Osteocyte (in vitro differentiated cells): ENCODE measurements around the gene PLEKHO2. TPM values are rescaled to one million over a fixed set of nuclear protein-coding genes. Genes with fewer than 3 reads are reported as not detected.
A peak's percentile ranks its signal among the peaks of the same experiment; 100 is the strongest.

Experiments
- DNase-seq: peaks from one replicate; pipeline ENCODE4 v3.0.0; 2021; ENCODE audit warnings: mixed read lengths; ENCODE audit not compliant: unreplicated experiment; ENCODE audit errors: extremely low spot score
- H3K27ac Mint-ChIP-seq: one replicate; pipeline ENCODE4 v1.8.0; 2021; ENCODE audit warnings: mild to moderate bottlenecking, mixed read lengths; ENCODE audit not compliant: unreplicated experiment
- H3K27me3 Mint-ChIP-seq: one replicate; pipeline ENCODE4 v1.8.0; 2021; ENCODE audit warnings: mixed read lengths; ENCODE audit not compliant: unreplicated experiment
- H3K36me3 Mint-ChIP-seq: one replicate; pipeline ENCODE4 v1.8.0; 2021; ENCODE audit warnings: mixed read lengths; ENCODE audit not compliant: unreplicated experiment
- H3K4me1 Mint-ChIP-seq: one replicate; pipeline ENCODE4 v1.8.0; 2021; ENCODE audit warnings: mixed read lengths; ENCODE audit not compliant: unreplicated experiment
- H3K4me3 Mint-ChIP-seq: one replicate; pipeline ENCODE4 v1.8.0; 2021; ENCODE audit warnings: mild to moderate bottlenecking, moderate library complexity, mixed read lengths; ENCODE audit not compliant: unreplicated experiment
- H3K9me3 Mint-ChIP-seq: one replicate; pipeline ENCODE4 v1.8.0; 2021; ENCODE audit warnings: mixed read lengths; ENCODE audit not compliant: unreplicated experiment
- CTCF ChIP-seq: fragments of 200-600 bp; sonication (generic); IDR thresholded peaks from 2 replicates; pipeline ENCODE4 v1.5.0; 2021; ENCODE audit warnings: antibody characterized with exemption, mild to moderate bottlenecking, moderate library complexity
- total RNA-seq: library from RNA; stranded (reverse); gene quantifications from 2 replicates; pipeline ENCODE4 v1.2.1, GENCODE V29; 2021

Gene PLEKHO2
- total RNA-seq, 1 donor from 2014 or later, result 24.5 TPM

GRCh38 chr15:64865126-64865997 lies 23.6 kb downstream of the PLEKHO2 start:
- TF ChIP-seq CTCF, result no peak
- no peak overlapping the region for H3K4me3 Mint-ChIP-seq
- H3K27me3 Mint-ChIP-seq, result no peaks in the 10 kb centered on the region
- no peaks in the 10 kb centered on the region for H3K9me3 Mint-ChIP-seq
- peaks cover 21% of the 10 kb centered on the region for H3K36me3 Mint-ChIP-seq
- H3K4me1 Mint-ChIP-seq, result peaks cover 33% of the 10 kb centered on the region
- peak overlapping the region; percentile 79 for H3K27ac Mint-ChIP-seq
- DNase-seq, result no peak

DNA sequence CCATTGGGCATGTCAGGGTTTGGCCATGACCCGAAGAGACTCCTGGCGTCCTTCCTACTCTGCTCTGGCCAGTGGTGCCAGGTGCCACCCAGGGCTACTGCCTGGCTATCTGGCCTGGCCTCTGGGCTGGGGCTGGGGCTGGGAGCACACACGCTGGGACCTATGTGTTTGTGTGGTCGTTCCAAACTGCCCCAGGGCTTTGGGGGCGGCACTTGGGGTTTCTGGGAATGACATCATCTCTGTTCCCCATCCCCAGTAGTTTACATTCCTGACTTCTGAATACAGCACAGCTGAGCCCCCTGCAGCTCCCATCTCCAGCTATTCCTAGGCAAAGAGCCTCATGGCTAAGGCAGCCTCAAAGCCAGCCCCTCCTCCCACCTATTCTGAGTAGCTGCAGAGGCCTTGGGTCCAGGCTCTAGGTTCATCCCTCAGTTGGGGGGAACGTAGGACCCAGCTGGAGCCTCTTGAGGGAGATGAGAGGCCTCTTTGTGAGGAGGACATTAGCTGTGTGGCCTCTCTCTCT lies 24.3 kb downstream of the PLEKHO2 start:
- Mint-ChIP-seq H3K27ac (peak overlapping the region; percentile 79), H3K9me3 (no peaks in the 10 kb centered on the region), H3K36me3 (peaks cover 21% of the 10 kb centered on the region), H3K4me3 (no peak overlapping the region), H3K4me1 (peaks cover 33% of the 10 kb centered on the region), H3K27me3 (no peaks in the 10 kb centered on the region)
- no peak for DNase-seq
- TF ChIP-seq CTCF, result no peak

GRCh38 chr15:64869501-64869900 lies 27.8 kb downstream of the PLEKHO2 start:
- Mint-ChIP-seq H3K4me1 (peaks cover 37% of the 10 kb centered on the region), H3K9me3 (no peaks in the 10 kb centered on the region), H3K4me3 (no peak overlapping the region), H3K27ac (no peak overlapping the region), H3K36me3 (peaks cover 6% of the 10 kb centered on the region), H3K27me3 (no peaks in the 10 kb centered on the region)
- no peak for TF ChIP-seq CTCF
- DNase-seq, result no peak

- TF ChIP-seq CTCF, result no peak
- DNase-seq, result no peak
- no peaks in the 10 kb centered on the region for H3K27me3 Mint-ChIP-seq
- H3K36me3 Mint-ChIP-seq, result peaks cover 6% of the 10 kb centered on the region
- H3K4me1 Mint-ChIP-seq, result peaks cover 41% of the 10 kb centered on the region
- H3K9me3 Mint-ChIP-seq, result no peaks in the 10 kb centered on the region
- H3K4me3 Mint-ChIP-seq, result no peak overlapping the region
- no peak overlapping the region for H3K27ac Mint-ChIP-seq
Observed at GRCh38 chr15:64870353-64870752, 28.6 kb downstream of the PLEKHO2 start.

GRCh38 chr15:64875641-64876223 lies 34.0 kb downstream of the PLEKHO2 start:
- Mint-ChIP-seq H3K36me3 (no peaks in the 10 kb centered on the region), H3K9me3 (no peaks in the 10 kb centered on the region), H3K4me1 (peaks cover 41% of the 10 kb centered on the region), H3K27me3 (no peaks in the 10 kb centered on the region), H3K27ac (no peak overlapping the region), H3K4me3 (no peak overlapping the region)
- TF ChIP-seq CTCF, result no peak
- DNase-seq, result no peak
